ENCODE results near the gene TAF6L.
"Not testable (repeated sequence)": the region's sequence is repeated elsewhere in the genome, so short reads cannot be mapped to it uniquely, and the experiment has no call there.

TAF6L gene

GRCh38 chr11:62805961-62806441 lies 34.8 kb downstream of the TAF6L start:
- Mint-ChIP-seq H3K27me3 (no peaks in the 10 kb centered on the region), H3K36me3 (peaks cover 15% of the 10 kb centered on the region), H3K9me3 (no peaks in the 10 kb centered on the region), H3K4me1 (peaks cover 20% of the 10 kb centered on the region), H3K27ac (peak overlapping the region; percentile 97), H3K4me3 (peak overlapping the region; percentile 96)
- ATAC-seq (ENCODE audit: low read depth) (peak; percentile 9), DNase-seq (ENCODE audit: low spot score in 2 of 2) (no peak)

- Mint-ChIP-seq H3K4me1 (peaks cover 20% of the 10 kb centered on the region), H3K9me3 (no peaks in the 10 kb centered on the region), H3K4me3 (peak overlapping the region; percentile 96), H3K27me3 (no peaks in the 10 kb centered on the region), H3K36me3 (peaks cover 11% of the 10 kb centered on the region), H3K27ac (peak overlapping the region; percentile 28)
- DNase-seq (ENCODE audit: low spot score in 2 of 2) (no peak), ATAC-seq (ENCODE audit: low read depth) (no peak)
Observed at GRCh38 chr11:62806611-62807121, 35.5 kb downstream of the TAF6L start.

- ATAC-seq (ENCODE audit: low read depth) (no peak), DNase-seq (ENCODE audit: low spot score in 2 of 2) (no peak)
- H3K4me3 Mint-ChIP-seq: no peak overlapping the region
- H3K9me3 Mint-ChIP-seq: no peaks in the 10 kb centered on the region
- peaks cover 1% of the 10 kb centered on the region for H3K36me3 Mint-ChIP-seq
- H3K27ac Mint-ChIP-seq: no peak overlapping the region
- H3K4me1 Mint-ChIP-seq: peaks cover 7% of the 10 kb centered on the region
- H3K27me3 Mint-ChIP-seq: no peaks in the 10 kb centered on the region
Observed at GRCh38 chr11:62810748-62811147, 39.6 kb downstream of the TAF6L start.

DNA sequence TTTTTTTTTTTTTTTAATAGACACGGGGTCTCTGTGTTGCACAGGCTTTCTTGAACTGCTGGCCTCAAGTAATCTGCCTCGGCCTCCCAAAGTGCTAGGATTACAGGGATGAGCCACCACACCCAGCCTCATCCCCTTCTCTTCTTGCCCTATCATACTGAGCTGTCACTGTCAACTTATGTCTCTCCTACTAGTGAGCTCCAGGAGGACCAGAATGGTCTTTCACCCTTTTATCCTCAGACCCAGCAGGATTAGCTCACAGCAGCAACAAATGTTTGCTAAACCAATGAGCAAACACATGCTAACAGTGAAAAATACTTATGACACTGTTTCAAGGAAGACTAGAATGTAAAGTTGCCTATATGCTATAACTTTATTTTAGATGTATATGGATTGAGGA lies 40.5 kb downstream of the TAF6L start:
- Mint-ChIP-seq H3K9me3 (no peaks in the 10 kb centered on the region), H3K36me3 (peaks cover 1% of the 10 kb centered on the region), H3K27ac (no peak overlapping the region), H3K27me3 (no peaks in the 10 kb centered on the region), H3K4me1 (peaks cover 5% of the 10 kb centered on the region), H3K4me3 (no peak overlapping the region)
- ATAC-seq (ENCODE audit: low read depth) (no peak), DNase-seq (ENCODE audit: low spot score in 2 of 2) (no peak)

DNA sequence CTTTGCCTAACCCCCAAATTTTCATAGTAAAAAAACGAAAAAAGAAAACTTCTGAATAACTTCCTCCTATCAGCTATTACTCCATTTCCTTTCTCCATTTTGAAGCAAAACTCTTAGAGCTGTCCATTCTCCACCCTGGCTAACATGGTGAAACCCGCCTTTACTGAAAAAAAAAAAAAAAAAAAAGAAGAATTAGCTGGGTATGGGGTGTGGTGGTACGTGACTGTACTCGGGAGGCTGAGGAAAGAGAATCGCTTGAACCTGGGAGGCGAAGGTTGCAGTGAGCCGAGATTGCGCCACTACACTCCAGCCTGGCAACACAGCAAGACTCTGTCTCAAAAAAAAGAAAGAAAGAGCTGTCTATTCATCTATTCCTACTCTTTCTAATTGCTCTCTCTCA lies 45.4 kb downstream of the TAF6L start:
- no peaks in the 10 kb centered on the region for H3K9me3 Mint-ChIP-seq
- DNase-seq (ENCODE audit: low spot score in 2 of 2) (no peak), ATAC-seq (ENCODE audit: low read depth) (no peak)
- no peaks in the 10 kb centered on the region for H3K27me3 Mint-ChIP-seq
- H3K36me3 Mint-ChIP-seq: peaks cover 10% of the 10 kb centered on the region
- no peaks in the 10 kb centered on the region for H3K4me1 Mint-ChIP-seq
- no peak overlapping the region for H3K4me3 Mint-ChIP-seq
- no peak overlapping the region for H3K27ac Mint-ChIP-seq

- no peak for ATAC-seq (ENCODE audit: low read depth)
- Mint-ChIP-seq H3K9me3 (no peaks in the 10 kb centered on the region), H3K4me1 (no peaks in the 10 kb centered on the region), H3K27ac (no peak overlapping the region), H3K4me3 (no peak overlapping the region), H3K27me3 (no peaks in the 10 kb centered on the region), H3K36me3 (peaks cover 10% of the 10 kb centered on the region)
- DNase-seq (ENCODE audit: low spot score in 2 of 2): no peak
Observed at GRCh38 chr11:62817129-62817528, 45.9 kb downstream of the TAF6L start.

- Mint-ChIP-seq H3K27me3 (no peaks in the 10 kb centered on the region), H3K36me3 (peaks cover 28% of the 10 kb centered on the region), H3K9me3 (no peaks in the 10 kb centered on the region), H3K4me1 (peaks cover 4% of the 10 kb centered on the region), H3K27ac (peak overlapping the region; percentile 0), H3K4me3 (no peak overlapping the region)
- DNase-seq (ENCODE audit: low spot score in 2 of 2): no peak
- no peak for ATAC-seq (ENCODE audit: low read depth)
Observed at GRCh38 chr11:62823677-62824076, 52.5 kb downstream of the TAF6L start.

GRCh38 chr11:62828130-62828529 lies 56.9 kb downstream of the TAF6L start:
- peaks cover 20% of the 10 kb centered on the region for H3K36me3 Mint-ChIP-seq
- not testable (repeated sequence) for DNase-seq (ENCODE audit: low spot score in 2 of 2); ATAC-seq (ENCODE audit: low read depth); H3K9me3 Mint-ChIP-seq; H3K27me3 Mint-ChIP-seq; H3K4me3 Mint-ChIP-seq; H3K27ac Mint-ChIP-seq
- H3K4me1 Mint-ChIP-seq: peaks cover 19% of the 10 kb centered on the region

GRCh38 chr11:62830904-62831519 lies 59.8 kb downstream of the TAF6L start:
- Mint-ChIP-seq H3K4me1 (peaks cover 27% of the 10 kb centered on the region), H3K27me3 (no peaks in the 10 kb centered on the region), H3K36me3 (peaks cover 18% of the 10 kb centered on the region), H3K4me3 (peak overlapping the region; percentile 88), H3K9me3 (no peaks in the 10 kb centered on the region), H3K27ac (peak overlapping the region; percentile 95)
- DNase-seq (ENCODE audit: low spot score in 2 of 2): no peak
- no peak for ATAC-seq (ENCODE audit: low read depth)

DNA sequence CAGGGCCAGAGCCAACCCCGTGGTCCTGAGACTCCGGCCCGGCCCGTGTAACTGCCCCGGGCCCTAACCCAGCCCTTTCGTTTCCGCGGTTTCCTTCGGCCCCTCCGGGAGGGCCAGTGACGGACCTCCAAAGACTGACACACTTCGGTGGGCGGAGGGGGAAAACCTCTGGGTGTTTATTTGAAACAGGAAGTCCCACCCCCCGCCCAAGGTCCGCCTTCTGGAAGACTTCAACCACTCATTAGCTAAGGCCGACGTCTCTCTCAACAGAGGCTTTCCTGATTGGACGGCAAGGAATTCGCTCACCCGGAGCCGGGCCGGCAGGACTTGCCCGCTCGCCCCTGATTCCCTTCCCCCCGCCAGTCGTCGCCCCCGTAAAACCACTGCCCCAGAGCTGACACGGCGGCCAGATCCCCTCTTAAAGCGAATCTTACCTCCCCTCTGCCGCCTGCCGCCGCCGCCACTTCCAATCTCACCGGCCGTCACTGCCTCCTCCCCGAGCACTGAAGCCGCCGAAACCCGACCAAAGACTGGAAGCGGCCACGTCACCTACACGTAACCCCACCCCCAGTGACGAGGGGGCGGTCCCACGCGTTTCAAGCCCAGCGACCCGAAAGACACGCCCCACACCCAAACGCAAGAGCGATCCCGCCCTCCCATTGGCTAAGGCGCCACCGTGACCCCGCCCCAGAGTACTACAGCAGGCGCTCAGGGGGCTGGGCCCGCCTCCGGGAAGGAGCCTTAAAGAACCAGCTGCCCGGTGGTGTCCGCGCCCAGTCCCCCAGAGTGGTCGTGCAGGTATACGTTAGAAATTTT lies 60.5 kb downstream of the TAF6L start, which contains the start of gene STX5:
TSS of gene STX5 (minus strand) at position 532 of the 816 bp plus-strand sequence. CDS start 808 bp downstream, outside the sequence.
- ATAC-seq (ENCODE audit: low read depth): peak; percentile 88
- H3K36me3 Mint-ChIP-seq: peaks cover 21% of the 10 kb centered on the region

GRCh38 chr11:62832336-62833234 lies 61.4 kb downstream of the TAF6L start, which contains the start of gene TEX54:
TEX54 (minus strand) TSS chr11:62832841.
- H3K27ac Mint-ChIP-seq: peak within 1 kb of the TSS; percentile 95
- peak within 1 kb of the TSS; percentile 88 for H3K4me3 Mint-ChIP-seq
- DNase-seq (ENCODE audit: low spot score in 2 of 2) (no peak), ATAC-seq (ENCODE audit: low read depth) (peak; percentile 2)
- H3K4me1 Mint-ChIP-seq: peaks cover 28% of the 10 kb centered on the region
- no peaks in the 10 kb centered on the region for H3K27me3 Mint-ChIP-seq
- peaks cover 20% of the 10 kb centered on the region for H3K36me3 Mint-ChIP-seq
- H3K9me3 Mint-ChIP-seq: no peaks in the 10 kb centered on the region

More for the DNA sequence above, 60.5 kb downstream of the TAF6L start, which contains the start of gene STX5:
- Mint-ChIP-seq H3K9me3 (no peaks in the 10 kb centered on the region), H3K27ac (peak within 1 kb of the TSS; percentile 95), H3K4me1 (peaks cover 30% of the 10 kb centered on the region), H3K27me3 (no peaks in the 10 kb centered on the region), H3K4me3 (peak within 1 kb of the TSS; percentile 88)
- peak; percentile 98 to 99 for DNase-seq (ENCODE audit: low spot score in 2 of 2)

DNA sequence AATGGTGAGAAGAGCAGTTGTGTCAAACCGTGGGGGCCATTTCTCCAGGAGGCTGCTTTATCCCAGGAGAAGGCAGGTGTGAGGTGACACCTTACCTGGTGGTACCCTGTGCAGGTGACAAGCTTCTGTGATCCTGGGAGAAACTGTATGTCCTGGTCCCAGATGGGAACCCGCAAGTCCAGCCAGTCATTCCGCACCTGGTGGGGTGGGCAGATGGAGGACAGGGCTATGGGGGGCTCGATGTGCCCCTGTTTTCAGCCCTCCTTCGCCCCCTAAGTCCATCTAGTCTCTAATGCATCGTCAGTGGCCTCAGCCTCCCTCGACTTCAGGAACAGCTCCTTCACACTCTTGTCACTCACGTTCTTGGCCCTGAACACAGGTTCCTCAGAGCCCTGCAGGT lies 64.1 kb downstream of the TAF6L start:
- no peak for DNase-seq (ENCODE audit: low spot score in 2 of 2)
- peaks cover 30% of the 10 kb centered on the region for H3K4me1 Mint-ChIP-seq
- H3K27me3 Mint-ChIP-seq: no peaks in the 10 kb centered on the region
- no peak overlapping the region for H3K27ac Mint-ChIP-seq
- H3K9me3 Mint-ChIP-seq: no peaks in the 10 kb centered on the region
- no peak for ATAC-seq (ENCODE audit: low read depth)
- peaks cover 20% of the 10 kb centered on the region for H3K36me3 Mint-ChIP-seq
- H3K4me3 Mint-ChIP-seq: no peak overlapping the region

All from memory B cell (primary cell).